MCF 10A (cell line): ENCODE data around the gene SPINK4. TPM values are rescaled to one million over a fixed set of nuclear protein-coding genes. Genes with fewer than 3 reads are reported as not detected.

Experiments used
- BruUV-seq: library from RNA; stranded (reverse); fragments of 400-500 nt; replicated peaks from 2 replicates; lab custom pipeline; 2021; lab: Mats Ljungman, UMichigan
- CTCF ChIA-PET: fragments of 300-600 bp; sonication (Branson Sonifier 250); formaldehyde crosslinking; extraction: SDS; loops from one replicate; lab custom pipeline; 2021; ENCODE audit warnings: antibody characterized with exemption, inconsistent platforms; lab: Yijun Ruan, JAX
- POLR2A ChIA-PET: fragments of 300-600, 350-650 bp; sonication (Branson Sonifier 250); formaldehyde crosslinking; extraction: SDS; loops from one replicate; lab custom pipeline; 2020; ENCODE audit warnings: antibody characterized with exemption, inconsistent platforms; lab: Yijun Ruan, JAX
- DNase-seq: peaks from one replicate; pipeline ENCODE4 v3.0.0-alpha.2; 2018; ENCODE audit not compliant: unreplicated experiment
- H3K27ac Mint-ChIP-seq: one replicate; pipeline ENCODE4 v1.8.0; 2022; ENCODE audit warnings: mild to moderate bottlenecking, low read depth, mixed read lengths; ENCODE audit not compliant: unreplicated experiment
- H3K27me3 Mint-ChIP-seq: one replicate; pipeline ENCODE4 v1.8.0; 2022; ENCODE audit warnings: mixed read lengths; ENCODE audit not compliant: insufficient read depth, unreplicated experiment
- H3K36me3 Mint-ChIP-seq: one replicate; pipeline ENCODE4 v1.8.0; 2022; ENCODE audit warnings: mild to moderate bottlenecking, moderate library complexity, mixed read lengths; ENCODE audit not compliant: insufficient read depth, unreplicated experiment
- H3K4me1 Mint-ChIP-seq: one replicate; pipeline ENCODE4 v1.8.0; 2022; ENCODE audit warnings: mixed read lengths; ENCODE audit not compliant: insufficient read depth, unreplicated experiment
- H3K4me3 Mint-ChIP-seq: one replicate; pipeline ENCODE4 v1.8.0; 2022; ENCODE audit warnings: mild to moderate bottlenecking, moderate library complexity, mixed read lengths; ENCODE audit not compliant: unreplicated experiment
- H3K9me3 Mint-ChIP-seq: one replicate; pipeline ENCODE4 v1.8.0; 2022; ENCODE audit warnings: mixed read lengths; ENCODE audit not compliant: unreplicated experiment
- intact Hi-C: fragments of 100-400 bp; cut with micrococcal nuclease; formaldehyde crosslinking; loops from 2 replicates; pipeline ENCODE4 v1.14.1; 2022
- total RNA-seq: library from RNA; stranded (reverse); gene quantifications from 2 replicates; pipeline ENCODE4 v1.2.3, GENCODE V29; 2022
- TF ChIP-seq, protein P1 (sequence below): fragments of 200-600 bp; IDR thresholded peaks from one replicate; pipeline ENCODE4 v1.8.0; 2022; ENCODE audit warnings: antibody characterized with exemption, mild to moderate bottlenecking; ENCODE audit not compliant: unreplicated experiment

Gene SPINK4
- total RNA-seq, 1 experiment from 2014 or later, result not detected

DNA sequence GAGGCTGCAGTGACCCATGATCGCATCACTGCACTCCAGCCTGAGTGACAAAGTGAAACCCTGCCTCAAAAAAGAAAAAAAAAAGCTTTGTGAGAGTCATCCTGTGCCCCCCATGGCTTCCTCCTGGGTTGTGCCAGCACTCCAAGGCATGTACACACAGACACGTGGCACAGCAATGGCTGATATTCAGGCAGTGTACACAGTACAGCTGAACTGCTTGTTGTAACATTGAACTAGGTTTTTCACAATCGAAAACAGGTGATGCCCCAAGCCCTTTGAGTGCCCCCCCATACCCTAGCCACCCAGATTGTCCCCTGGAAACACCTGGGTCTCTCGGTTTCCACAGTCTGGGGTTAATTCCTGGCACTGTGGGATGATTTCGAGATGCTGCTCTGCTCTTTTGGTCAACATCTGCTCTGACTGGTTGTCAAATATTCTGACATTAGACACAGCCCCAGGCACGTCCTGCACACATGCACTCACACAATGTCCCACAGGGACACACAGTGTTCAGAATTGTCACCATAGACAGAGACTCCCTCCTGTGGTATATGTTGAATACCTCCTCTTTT, 9.2 kb downstream of the SPINK4 start:
- no peaks in the 10 kb centered on the region for H3K27me3 Mint-ChIP-seq
- TF ChIP-seq, protein P1, sequence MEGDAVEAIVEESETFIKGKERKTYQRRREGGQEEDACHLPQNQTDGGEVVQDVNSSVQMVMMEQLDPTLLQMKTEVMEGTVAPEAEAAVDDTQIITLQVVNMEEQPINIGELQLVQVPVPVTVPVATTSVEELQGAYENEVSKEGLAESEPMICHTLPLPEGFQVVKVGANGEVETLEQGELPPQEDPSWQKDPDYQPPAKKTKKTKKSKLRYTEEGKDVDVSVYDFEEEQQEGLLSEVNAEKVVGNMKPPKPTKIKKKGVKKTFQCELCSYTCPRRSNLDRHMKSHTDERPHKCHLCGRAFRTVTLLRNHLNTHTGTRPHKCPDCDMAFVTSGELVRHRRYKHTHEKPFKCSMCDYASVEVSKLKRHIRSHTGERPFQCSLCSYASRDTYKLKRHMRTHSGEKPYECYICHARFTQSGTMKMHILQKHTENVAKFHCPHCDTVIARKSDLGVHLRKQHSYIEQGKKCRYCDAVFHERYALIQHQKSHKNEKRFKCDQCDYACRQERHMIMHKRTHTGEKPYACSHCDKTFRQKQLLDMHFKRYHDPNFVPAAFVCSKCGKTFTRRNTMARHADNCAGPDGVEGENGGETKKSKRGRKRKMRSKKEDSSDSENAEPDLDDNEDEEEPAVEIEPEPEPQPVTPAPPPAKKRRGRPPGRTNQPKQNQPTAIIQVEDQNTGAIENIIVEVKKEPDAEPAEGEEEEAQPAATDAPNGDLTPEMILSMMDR, result no peak
- CTCF ChIA-PET, result interaction anchor here (0.7 to 2.6 kb wide), 3 partner anchors 14 to 52 kb away, joined by 3 to 18 read pairs (median 3); no protein-coding TSS in a partner anchor
- no peaks in the 10 kb centered on the region for H3K9me3 Mint-ChIP-seq
- intact Hi-C loops, result no loop called here
- BruUV-seq, result no TSS peak
- DNase-seq, result no peak
- H3K4me1 Mint-ChIP-seq, result peaks cover 30% of the 10 kb centered on the region
- peak overlapping the region; percentile 80 for H3K27ac Mint-ChIP-seq
- no peak overlapping the region for H3K4me3 Mint-ChIP-seq
- POLR2A ChIA-PET, result interaction anchor here (1.6 to 13.7 kb wide), 4 partner anchors 13 to 41 kb away, joined by 5 to 259 read pairs (median 52); partner anchors contain the start of genes BAG1, CHMP5, NFX1 and SPINK4
- H3K36me3 Mint-ChIP-seq, result peaks cover 52% of the 10 kb centered on the region

DNA sequence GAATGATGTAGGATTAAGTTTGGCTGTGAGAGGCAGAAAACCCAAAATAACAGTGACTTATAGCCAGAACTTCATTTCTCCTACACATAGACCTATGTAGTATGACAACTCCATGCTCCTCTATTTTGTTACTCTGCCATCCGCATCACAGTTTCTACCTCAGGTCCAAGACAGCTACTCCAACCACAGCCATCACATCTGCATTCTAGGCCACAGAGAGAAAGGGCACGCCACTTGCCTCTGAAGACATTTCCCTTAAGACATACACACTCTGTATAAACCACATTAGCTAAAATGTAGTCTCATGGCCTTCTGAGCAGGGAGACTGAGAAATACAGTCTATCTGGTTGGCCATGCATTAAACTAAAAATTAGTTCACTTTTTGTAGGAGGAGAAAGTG, 10.0 kb downstream of the SPINK4 start:
- intact Hi-C loops, result no loop called here
- ChIA-PET POLR2A (interaction anchor here (0.6 to 13.7 kb wide), 4 partner anchors 13 to 87 kb away, joined by 3 to 259 read pairs (median 50); partner anchors contain the start of genes BAG1, CHMP5, NFX1 and SPINK4), CTCF (interaction anchor here (0.9 kb wide), 1 partner anchor 19 kb away, joined by 3 read pairs; no protein-coding TSS in a partner anchor)
- Mint-ChIP-seq H3K36me3 (peaks cover 60% of the 10 kb centered on the region), H3K27ac (peak overlapping the region; percentile 80), H3K4me1 (peaks cover 30% of the 10 kb centered on the region), H3K4me3 (no peak overlapping the region), H3K9me3 (no peaks in the 10 kb centered on the region), H3K27me3 (no peaks in the 10 kb centered on the region)
- no peak for DNase-seq
- no TSS peak for BruUV-seq
- TF ChIP-seq, protein P1, result no peak

DNA sequence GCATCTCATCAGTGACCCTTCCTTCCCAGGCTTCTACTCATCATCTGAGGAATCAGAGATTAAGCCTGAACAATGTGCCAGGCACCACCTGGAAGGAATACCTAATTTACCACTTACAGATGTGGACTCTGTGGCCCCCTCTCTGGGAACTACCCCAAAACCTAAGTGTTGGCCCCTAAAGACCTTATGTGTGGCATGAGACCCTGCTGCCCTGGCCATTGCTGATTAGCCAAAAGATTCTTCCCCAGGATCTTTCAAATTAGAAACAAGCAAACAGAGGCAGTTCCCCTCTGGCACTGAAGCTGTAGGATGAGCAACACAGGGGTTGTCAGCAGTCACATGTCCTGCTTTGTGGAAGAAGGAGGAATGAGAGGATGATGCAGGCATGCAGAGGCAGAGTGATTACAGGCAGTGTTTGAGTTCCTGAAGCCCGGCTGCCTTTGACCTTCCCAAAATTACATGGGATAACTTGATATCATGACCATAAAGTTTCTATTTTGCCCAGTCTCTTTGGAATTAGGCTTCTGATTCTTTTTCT, 10.6 kb downstream of the SPINK4 start:
- H3K27ac Mint-ChIP-seq, result peak overlapping the region; percentile 80
- no peak for DNase-seq
- H3K4me3 Mint-ChIP-seq, result no peak overlapping the region
- H3K27me3 Mint-ChIP-seq, result no peaks in the 10 kb centered on the region
- intact Hi-C loops, result no loop called here
- peaks cover 30% of the 10 kb centered on the region for H3K4me1 Mint-ChIP-seq
- POLR2A ChIA-PET, result interaction anchor here (1.6 to 13.7 kb wide), 3 partner anchors 13 to 40 kb away, joined by 5 to 259 read pairs (median 94); partner anchors contain the start of genes BAG1, CHMP5, NFX1 and SPINK4
- CTCF ChIA-PET, result no interaction called here
- H3K9me3 Mint-ChIP-seq, result no peaks in the 10 kb centered on the region
- TF ChIP-seq, protein P1, result no peak
- BruUV-seq, result TSS peak; percentile 4
- peaks cover 65% of the 10 kb centered on the region for H3K36me3 Mint-ChIP-seq

DNA sequence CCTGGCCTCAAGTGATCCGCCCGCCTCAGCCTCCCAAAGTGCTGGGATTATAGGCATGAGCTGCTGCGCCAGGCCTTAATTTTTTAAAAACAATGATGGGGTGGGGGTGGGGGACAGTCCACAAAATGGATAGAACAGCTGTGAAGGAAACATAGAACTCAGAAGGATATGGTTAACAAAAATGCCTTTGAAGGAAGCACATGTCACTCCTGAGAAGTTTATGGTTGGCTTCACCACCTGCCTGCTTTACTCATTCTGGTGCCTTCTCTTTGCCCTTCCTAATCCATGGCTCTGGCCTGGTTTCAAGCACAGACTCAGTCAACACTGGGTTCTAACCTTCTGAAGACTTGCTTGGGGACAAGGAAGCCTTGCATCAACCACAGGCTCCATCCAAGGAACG, 14.2 kb downstream of the SPINK4 start:
- intact Hi-C loops, result no loop called here
- ChIA-PET POLR2A (interaction anchor here (0.6 to 13.7 kb wide), 6 partner anchors 10 to 155 kb away, joined by 3 to 259 read pairs (median 6); partner anchors contain the start of genes BAG1, CHMP5, NFX1 and SPINK4), CTCF (interaction anchor here (0.6 kb wide), 1 partner anchor 138 kb away, joined by 3 read pairs; no protein-coding TSS in a partner anchor)
- Mint-ChIP-seq H3K9me3 (no peaks in the 10 kb centered on the region), H3K27ac (no peak overlapping the region), H3K27me3 (no peaks in the 10 kb centered on the region), H3K4me3 (no peak overlapping the region), H3K36me3 (peaks cover 95% of the 10 kb centered on the region), H3K4me1 (peaks cover 40% of the 10 kb centered on the region)
- TF ChIP-seq, protein P1, result no peak
- no peak for DNase-seq
- no TSS peak for BruUV-seq
